GM03348 (cell line): ENCODE data around the gene FGF21.

Source experiments
- DNase-seq: peaks from one replicate; pipeline ENCODE4 v3.0.0; 2012; ENCODE audit warnings: low spot score

The FGF21 gene

GRCh38 chr19:48728911-48729664 is 26.2 kb upstream of the FGF21 start:
- DNase-seq: no peak

GRCh38 chr19:48731452-48731851 is 23.9 kb upstream of the FGF21 start:
- no peak for DNase-seq

GRCh38 chr19:48734625-48735024 is 20.7 kb upstream of the FGF21 start:
- DNase-seq: no peak

GRCh38 chr19:48735031-48735615 is 20.2 kb upstream of the FGF21 start:
- no peak for DNase-seq

GRCh38 chr19:48737360-48737998 is 17.8 kb upstream of the FGF21 start:
- DNase-seq: no peak

- DNase-seq: peak; percentile 93
Observed at GRCh38 chr19:48738557-48739403, 16.5 kb upstream of the FGF21 start.

GRCh38 chr19:48739404-48740163 is 15.7 kb upstream of the FGF21 start:
- no peak for DNase-seq

GRCh38 chr19:48740164-48740972 is 15.0 kb upstream of the FGF21 start, which contains the start of gene RASIP1:
TSS of gene RASIP1 (minus strand) at chr19:48740610. CDS start at chr19:48740282, 328 bp downstream.
- no peak for DNase-seq

GRCh38 chr19:48741129-48741999 is 14.0 kb upstream of the FGF21 start:
- peak; percentile 42 for DNase-seq

- DNase-seq: no peak
Observed at GRCh38 chr19:48742096-48742495, 13.2 kb upstream of the FGF21 start.

GRCh38 chr19:48745208-48745995 is 9.9 kb upstream of the FGF21 start:
- DNase-seq: peak; percentile 78

- DNase-seq: no peak
Observed at GRCh38 chr19:48746110-48746509, 9.2 kb upstream of the FGF21 start.

GRCh38 chr19:48746738-48747575 is 8.4 kb upstream of the FGF21 start, which contains the start of gene IZUMO1:
TSS of gene IZUMO1 (minus strand) at chr19:48746909. CDS start at chr19:48745859, 1,050 bp downstream.
- DNase-seq: peak; percentile 87

- no peak for DNase-seq
Observed at GRCh38 chr19:48749571-48750198, 5.6 kb upstream of the FGF21 start.

- DNase-seq: no peak
Observed at GRCh38 chr19:48750351-48750750, 5.0 kb upstream of the FGF21 start.

GRCh38 chr19:48750771-48751504 is 4.4 kb upstream of the FGF21 start:
- no peak for DNase-seq
